ENCODE results near the gene MOB2.

DNA sequence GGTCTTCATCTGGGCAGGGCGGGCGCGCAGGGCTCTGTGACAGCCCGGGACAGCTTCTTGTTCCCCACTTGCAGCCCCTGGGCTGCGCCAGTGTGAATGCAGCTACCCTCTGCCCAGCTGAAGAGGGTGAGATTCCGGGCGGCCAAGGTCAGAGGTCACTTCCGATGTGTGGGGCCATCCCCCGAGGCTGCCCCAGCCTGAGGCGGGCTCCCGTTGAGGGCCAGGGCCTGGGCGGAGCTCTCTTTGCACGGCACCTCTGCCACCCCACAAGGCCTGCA is 23.9 kb downstream of the MOB2 start:
- TF ChIP-seq, protein P1, sequence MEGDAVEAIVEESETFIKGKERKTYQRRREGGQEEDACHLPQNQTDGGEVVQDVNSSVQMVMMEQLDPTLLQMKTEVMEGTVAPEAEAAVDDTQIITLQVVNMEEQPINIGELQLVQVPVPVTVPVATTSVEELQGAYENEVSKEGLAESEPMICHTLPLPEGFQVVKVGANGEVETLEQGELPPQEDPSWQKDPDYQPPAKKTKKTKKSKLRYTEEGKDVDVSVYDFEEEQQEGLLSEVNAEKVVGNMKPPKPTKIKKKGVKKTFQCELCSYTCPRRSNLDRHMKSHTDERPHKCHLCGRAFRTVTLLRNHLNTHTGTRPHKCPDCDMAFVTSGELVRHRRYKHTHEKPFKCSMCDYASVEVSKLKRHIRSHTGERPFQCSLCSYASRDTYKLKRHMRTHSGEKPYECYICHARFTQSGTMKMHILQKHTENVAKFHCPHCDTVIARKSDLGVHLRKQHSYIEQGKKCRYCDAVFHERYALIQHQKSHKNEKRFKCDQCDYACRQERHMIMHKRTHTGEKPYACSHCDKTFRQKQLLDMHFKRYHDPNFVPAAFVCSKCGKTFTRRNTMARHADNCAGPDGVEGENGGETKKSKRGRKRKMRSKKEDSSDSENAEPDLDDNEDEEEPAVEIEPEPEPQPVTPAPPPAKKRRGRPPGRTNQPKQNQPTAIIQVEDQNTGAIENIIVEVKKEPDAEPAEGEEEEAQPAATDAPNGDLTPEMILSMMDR (IDR thresholded peaks at IDR 0.05): no peak
- TF ChIP-seq POLR2A (IDR thresholded peaks at IDR 0.05) (no peak), EP300 (IDR thresholded peaks at IDR 0.05) (no peak)

Data from ovary (tissue), 3 donors.